AG09319 (cell line): ENCODE data around the gene SERINC5.

ENCODE experiments used
- DNase-seq: peaks from one replicate; pipeline ENCODE4 v3.0.0-alpha.2; 2010; ENCODE audit warnings: low read depth; ENCODE audit errors: extremely low read depth
- CTCF ChIP-seq: IDR thresholded peaks from 2 replicates; pipeline ENCODE4 v1.5.1; 2011; ENCODE audit warnings: low read depth, mild to moderate bottlenecking, inconsistent platforms, low read length, moderate library complexity

The SERINC5 gene

GRCh38 chr5:80078921-80079320 lies 176.9 kb downstream of the SERINC5 start:
- DNase-seq = no peak
- TF ChIP-seq CTCF = no peak

GRCh38 chr5:80077051-80077714 lies 178.7 kb downstream of the SERINC5 start:
- no peak for TF ChIP-seq CTCF
- no peak for DNase-seq

- DNase-seq = no peak
- TF ChIP-seq CTCF = no peak
Measured at GRCh38 chr5:80076131-80077050, 179.5 kb downstream of the SERINC5 start.

GRCh38 chr5:80072103-80073073 lies 183.5 kb downstream of the SERINC5 start:
- DNase-seq = no peak
- TF ChIP-seq CTCF = no peak

GRCh38 chr5:80071510-80072021 lies 184.3 kb downstream of the SERINC5 start:
- DNase-seq = no peak
- TF ChIP-seq CTCF = no peak

- TF ChIP-seq CTCF = no peak
- DNase-seq = no peak
Measured at GRCh38 chr5:80070338-80071056, 185.4 kb downstream of the SERINC5 start.
